HCT116 (cell line): ENCODE measurements around the gene FOXJ1. TPM values are rescaled to one million over a fixed set of nuclear protein-coding genes. Genes with fewer than 3 reads are reported as not detected.

Experiments used
- ATAC-seq: fragments of 200-7000 bp; cut with Tn5 transposase; 2 replicates; pipeline ENCODE4 v1.9.1; 2020; ENCODE audit warnings: mild to moderate bottlenecking, moderate library complexity
- BruUV-seq: library from RNA; stranded (reverse); fragments of 400-500 nt; replicated peaks from 2 replicates; lab custom pipeline; 2021; lab: Mats Ljungman, UMichigan
- CTCF ChIA-PET: fragments of 300-600 bp; sonication (Branson Sonifier 250); formaldehyde crosslinking; loops from one replicate; lab custom pipeline; 2021; ENCODE audit warnings: antibody characterized with exemption; lab: Charles Lee
- POLR2A ChIA-PET: fragments of 300-600, 350-600 bp; sonication (Branson Sonifier 250); formaldehyde crosslinking; loops from one replicate; lab custom pipeline; 2021; ENCODE audit warnings: antibody characterized with exemption; lab: Charles Lee
- RAD21 ChIA-PET, 2 experiments: fragments of 300-600 bp; sonication (Branson Sonifier 250); formaldehyde crosslinking; loops; one replicate each; lab custom pipeline; 2023; ENCODE audit warnings: low total read pairs in 2 of 2; ENCODE audit not compliant: uncharacterized antibody in 2 of 2, unreplicated experiment in 2 of 2, low non-redundant PET in 1 of 2; lab: Charles Lee
- DNase-seq: peaks from one replicate; pipeline ENCODE4 v3.0.0-alpha.2; 2010; ENCODE audit warnings: low read depth, low spot score
- H2AFZ ChIP-seq: fragments of 200-600 bp; shearing (Covaris generic), sonication (generic); 2 replicates; pipeline ENCODE4 v1.6.1; 2017; ENCODE audit warnings: low read depth, mixed run types, mixed read lengths, antibody characterized with exemption, low read length; ENCODE audit not compliant: poor library complexity, severe bottlenecking
- H3K27ac ChIP-seq: 2 replicates; pipeline ENCODE4 v1.5.1; 2012; ENCODE audit warnings: low read depth, low read length
- H3K27me3 ChIP-seq: fragments of 200-600 bp; sonication (generic); 2 replicates; pipeline ENCODE4 v1.6.1; 2016; ENCODE audit warnings: mixed run types, low read length, mixed read lengths; ENCODE audit not compliant: insufficient read depth
- H3K36me3 ChIP-seq, 2 experiments: fragments of 200-500 bp in 1 of 2; fragments of 200-600 bp in 1 of 2; sonication (Bioruptor generic) in 1 of 2; sonication (generic) in 1 of 2; 2 replicates each; pipeline versions ENCODE4 v1.5.1 to v1.6.1; 2014 to 2016; ENCODE audit warnings: low read length in 2 of 2, inconsistent platforms in 1 of 2, mixed read lengths in 1 of 2, mixed run types in 1 of 2; ENCODE audit not compliant: insufficient read depth in 2 of 2, control insufficient read depth in 1 of 2
- H3K4me1 ChIP-seq, 2 experiments: fragments of 200-600 bp in 1 of 2; sonication (generic) in 1 of 2; 2 replicates each; pipeline versions ENCODE4 v1.5.1 to v1.6.1; 2012 to 2017; ENCODE audit warnings: low read length in 2 of 2, inconsistent platforms in 1 of 2, mild to moderate bottlenecking in 1 of 2, mixed read lengths in 1 of 2, mixed run types in 1 of 2, moderate library complexity in 1 of 2; ENCODE audit not compliant: insufficient read depth in 2 of 2, control insufficient read depth in 1 of 2
- H3K4me2 ChIP-seq: fragments of 200-600 bp; sonication (generic); 2 replicates; pipeline ENCODE4 v1.6.1; 2017; ENCODE audit warnings: mixed run types, low read length, mixed read lengths
- H3K4me3 ChIP-seq, 2 experiments: fragments of 200-600 bp in 1 of 2; sonication (generic) in 1 of 2; replicated peaks in 1 of 2; 2 replicates each; pipeline ENCODE4 v1.5.1; 2011 to 2016; ENCODE audit warnings: low read length in 2 of 2, control low read depth in 1 of 2, low read depth in 1 of 2, mild to moderate bottlenecking in 1 of 2, mixed read lengths in 1 of 2, mixed run types in 1 of 2
- H3K79me2 ChIP-seq: fragments of 200-600 bp; sonication (generic); 2 replicates; pipeline ENCODE4 v1.6.1; 2017; ENCODE audit warnings: mild to moderate bottlenecking, mixed run types, low read length, moderate library complexity, mixed read lengths; ENCODE audit not compliant: insufficient read depth
- H3K9ac ChIP-seq: fragments of 200-600 bp; sonication (generic); 2 replicates; pipeline ENCODE4 v1.6.1; 2016; ENCODE audit warnings: low read length, mixed read lengths
- H3K9me2 ChIP-seq: fragments of 200-600 bp; sonication (generic), shearing (Covaris generic); 2 replicates; pipeline ENCODE4 v1.6.1; 2017; ENCODE audit warnings: mixed run types, mild to moderate bottlenecking, moderate library complexity; ENCODE audit not compliant: insufficient read depth
- H3K9me3 ChIP-seq, 2 experiments: fragments of 200-500 bp in 1 of 2; fragments of 200-600 bp in 1 of 2; sonication (Bioruptor generic) in 1 of 2; sonication (generic) in 1 of 2; 2 replicates each; pipeline ENCODE4 v1.6.1; 2014 to 2017; ENCODE audit warnings: low read length in 2 of 2, mixed read lengths in 2 of 2, inconsistent platforms in 1 of 2, low read depth in 1 of 2, mild to moderate bottlenecking in 1 of 2, mixed run types in 1 of 2, moderate library complexity in 1 of 2; ENCODE audit not compliant: control insufficient read depth in 1 of 2, insufficient read depth in 1 of 2
- H4K20me1 ChIP-seq: fragments of 200-600 bp; sonication (generic), shearing (Covaris generic); 2 replicates; pipeline ENCODE4 v1.6.1; 2017; ENCODE audit warnings: mixed run types, mild to moderate bottlenecking, moderate library complexity; ENCODE audit not compliant: insufficient read depth
- CBX3 ChIP-seq: IDR thresholded peaks from 2 replicates; pipeline ENCODE4 v1.6.1; 2012; ENCODE audit warnings: low read depth
- CEBPB ChIP-seq: IDR thresholded peaks from 2 replicates; pipeline ENCODE4 v1.6.1; 2012; ENCODE audit warnings: low read depth
- EGR1 ChIP-seq: IDR thresholded peaks from 2 replicates; pipeline ENCODE4 v1.6.1; 2012; ENCODE audit warnings: low read depth
- ELF1 ChIP-seq: IDR thresholded peaks from 2 replicates; pipeline ENCODE4 v1.6.1; 2012; ENCODE audit warnings: low read depth, borderline replicate concordance
- EZH2 ChIP-seq: fragments of 200-600 bp; sonication (generic); IDR thresholded peaks from 2 replicates; pipeline ENCODE4 v1.6.1; 2017; ENCODE audit warnings: antibody characterized with exemption, mixed run types
- JUND ChIP-seq: IDR thresholded peaks from 2 replicates; pipeline ENCODE4 v1.6.1; 2012
- RAD21 ChIP-seq: IDR thresholded peaks from 2 replicates; pipeline ENCODE4 v1.6.1; 2012; ENCODE audit warnings: low read depth, mild to moderate bottlenecking
- SIN3A ChIP-seq: IDR thresholded peaks from 2 replicates; pipeline ENCODE4 v1.6.1; 2012; ENCODE audit warnings: low read depth
- SRF ChIP-seq: IDR thresholded peaks from 2 replicates; pipeline ENCODE4 v1.6.1; 2012; ENCODE audit warnings: low read depth
- TCF7L2 ChIP-seq: IDR thresholded peaks from 2 replicates; pipeline ENCODE4 v1.7.0; 2011; ENCODE audit warnings: borderline replicate concordance, inconsistent platforms; ENCODE audit not compliant: insufficient read depth, insufficient read length; ENCODE audit errors: extremely low read depth
- YY1 ChIP-seq: IDR thresholded peaks from 2 replicates; pipeline ENCODE4 v1.6.1; 2011; ENCODE audit warnings: low read length, low read depth, moderate library complexity, mild to moderate bottlenecking; ENCODE audit not compliant: insufficient replicate concordance; ENCODE audit errors: extremely low read depth
- ZFX ChIP-seq: fragments of 450-650 bp; IDR thresholded peaks from 2 replicates; pipeline ENCODE4 v1.6.1; 2017
- ZNF274 ChIP-seq: fragments of 200-500 bp; sonication (Bioruptor generic); IDR thresholded peaks from 2 replicates; pipeline ENCODE4 v1.6.1; 2014; ENCODE audit warnings: mild to moderate bottlenecking, low read depth, low read length, inconsistent platforms
- intact Hi-C: fragments of 100-400 bp; cut with micrococcal nuclease; formaldehyde crosslinking; loops from 2 replicates; pipeline ENCODE4 v1.10.0; 2022
- total RNA-seq: library from RNA; stranded (reverse); gene quantifications from one replicate; pipeline ENCODE4 v1.2.1, GENCODE V29; 2021; ENCODE audit not compliant: unreplicated experiment
- TF ChIP-seq, protein P1 (sequence below), 3 experiments: fragments of 200-600 bp in 1 of 3; sonication (generic) in 1 of 3; IDR thresholded peaks in 2 of 3; conservative IDR thresholded peaks in 1 of 3; 2 replicates each; pipeline ENCODE4 v1.5.1; 2012 to 2017; ENCODE audit warnings: low read depth in 2 of 3, low read length in 2 of 3, antibody characterized with exemption in 1 of 3, borderline replicate concordance in 1 of 3, control low read depth in 1 of 3, mild to moderate bottlenecking in 1 of 3, mixed read lengths in 1 of 3, mixed run types in 1 of 3, moderate library complexity in 1 of 3; ENCODE audit not compliant: insufficient read depth in 1 of 3
- TF ChIP-seq, protein P2 (sequence below): IDR thresholded peaks from 2 replicates; pipeline ENCODE4 v1.6.1; 2012
- TF ChIP-seq, protein P3 (sequence below): IDR thresholded peaks from 2 replicates; pipeline ENCODE4 v1.6.1; 2012
- TF ChIP-seq, protein P4 (sequence below): IDR thresholded peaks from 2 replicates; pipeline ENCODE4 v1.6.1; 2011; ENCODE audit warnings: mild to moderate bottlenecking, low read length, moderate library complexity; ENCODE audit not compliant: insufficient replicate concordance; ENCODE audit errors: extremely low read depth
- TF ChIP-seq, protein P5 (sequence below): IDR thresholded peaks from 2 replicates; pipeline ENCODE4 v1.6.1; 2012; ENCODE audit warnings: low read depth

FOXJ1 gene
- total RNA-seq, 1 experiment from 2014 or later = 0.61 TPM

- Histone ChIP-seq H3K4me1 (peaks cover 24 to 26% of the 10 kb centered on the region in 2 experiments), H4K20me1 (no peaks in the 10 kb centered on the region), H3K9me3 (no peaks in the 10 kb centered on the region), H3K9me2 (no peaks in the 10 kb centered on the region), H3K9ac (no peak overlapping the region), H3K79me2 (no peaks in the 10 kb centered on the region), H3K27ac (no peak overlapping the region), H3K4me3 (no peak overlapping the region), H3K4me2 (no peak overlapping the region), H2AFZ (no peak overlapping the region), H3K27me3 (no peaks in the 10 kb centered on the region), H3K36me3 (no peaks in the 10 kb centered on the region)
- ATAC-seq (no peak), DNase-seq (no peak)
- ChIA-PET POLR2A (no interaction called here), CTCF (interaction anchor here (0.9 to 1.7 kb wide), 3 partner anchors 9 to 51 kb away, joined by 3 to 4 read pairs (median 3); no protein-coding TSS in a partner anchor), RAD21 (no interaction called here)
- intact Hi-C loops = no loop called here
- TF ChIP-seq ELF1 (no peak), EZH2 (no peak), RAD21 (no peak), EGR1 (no peak), SIN3A (no peak), CBX3 (no peak), ZFX (no peak), CEBPB (no peak), SRF (no peak), ZNF274 (no peak), TCF7L2 (no peak), YY1 (no peak), JUND (no peak)
- TF ChIP-seq, protein P1, sequence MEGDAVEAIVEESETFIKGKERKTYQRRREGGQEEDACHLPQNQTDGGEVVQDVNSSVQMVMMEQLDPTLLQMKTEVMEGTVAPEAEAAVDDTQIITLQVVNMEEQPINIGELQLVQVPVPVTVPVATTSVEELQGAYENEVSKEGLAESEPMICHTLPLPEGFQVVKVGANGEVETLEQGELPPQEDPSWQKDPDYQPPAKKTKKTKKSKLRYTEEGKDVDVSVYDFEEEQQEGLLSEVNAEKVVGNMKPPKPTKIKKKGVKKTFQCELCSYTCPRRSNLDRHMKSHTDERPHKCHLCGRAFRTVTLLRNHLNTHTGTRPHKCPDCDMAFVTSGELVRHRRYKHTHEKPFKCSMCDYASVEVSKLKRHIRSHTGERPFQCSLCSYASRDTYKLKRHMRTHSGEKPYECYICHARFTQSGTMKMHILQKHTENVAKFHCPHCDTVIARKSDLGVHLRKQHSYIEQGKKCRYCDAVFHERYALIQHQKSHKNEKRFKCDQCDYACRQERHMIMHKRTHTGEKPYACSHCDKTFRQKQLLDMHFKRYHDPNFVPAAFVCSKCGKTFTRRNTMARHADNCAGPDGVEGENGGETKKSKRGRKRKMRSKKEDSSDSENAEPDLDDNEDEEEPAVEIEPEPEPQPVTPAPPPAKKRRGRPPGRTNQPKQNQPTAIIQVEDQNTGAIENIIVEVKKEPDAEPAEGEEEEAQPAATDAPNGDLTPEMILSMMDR (IDR thresholded peaks at IDR 0.05 in 2 of 3, conservative IDR thresholded peaks at IDR 0.05 in 1 of 3; ENCODE audit: borderline replicate concordance in 1 of 3, insufficient read depth in 1 of 3, low read depth in 2 of 3, low read length in 2 of 3) = no peak
- TF ChIP-seq, protein P2, sequence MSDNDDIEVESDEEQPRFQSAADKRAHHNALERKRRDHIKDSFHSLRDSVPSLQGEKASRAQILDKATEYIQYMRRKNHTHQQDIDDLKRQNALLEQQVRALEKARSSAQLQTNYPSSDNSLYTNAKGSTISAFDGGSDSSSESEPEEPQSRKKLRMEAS = no peak
- TF ChIP-seq, protein P3, sequence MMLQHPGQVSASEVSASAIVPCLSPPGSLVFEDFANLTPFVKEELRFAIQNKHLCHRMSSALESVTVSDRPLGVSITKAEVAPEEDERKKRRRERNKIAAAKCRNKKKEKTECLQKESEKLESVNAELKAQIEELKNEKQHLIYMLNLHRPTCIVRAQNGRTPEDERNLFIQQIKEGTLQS = no peak
- TF ChIP-seq, protein P4, sequence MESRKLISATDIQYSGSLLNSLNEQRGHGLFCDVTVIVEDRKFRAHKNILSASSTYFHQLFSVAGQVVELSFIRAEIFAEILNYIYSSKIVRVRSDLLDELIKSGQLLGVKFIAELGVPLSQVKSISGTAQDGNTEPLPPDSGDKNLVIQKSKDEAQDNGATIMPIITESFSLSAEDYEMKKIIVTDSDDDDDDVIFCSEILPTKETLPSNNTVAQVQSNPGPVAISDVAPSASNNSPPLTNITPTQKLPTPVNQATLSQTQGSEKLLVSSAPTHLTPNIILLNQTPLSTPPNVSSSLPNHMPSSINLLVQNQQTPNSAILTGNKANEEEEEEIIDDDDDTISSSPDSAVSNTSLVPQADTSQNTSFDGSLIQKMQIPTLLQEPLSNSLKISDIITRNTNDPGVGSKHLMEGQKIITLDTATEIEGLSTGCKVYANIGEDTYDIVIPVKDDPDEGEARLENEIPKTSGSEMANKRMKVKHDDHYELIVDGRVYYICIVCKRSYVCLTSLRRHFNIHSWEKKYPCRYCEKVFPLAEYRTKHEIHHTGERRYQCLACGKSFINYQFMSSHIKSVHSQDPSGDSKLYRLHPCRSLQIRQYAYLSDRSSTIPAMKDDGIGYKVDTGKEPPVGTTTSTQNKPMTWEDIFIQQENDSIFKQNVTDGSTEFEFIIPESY = no peak
- TF ChIP-seq, protein P5, sequence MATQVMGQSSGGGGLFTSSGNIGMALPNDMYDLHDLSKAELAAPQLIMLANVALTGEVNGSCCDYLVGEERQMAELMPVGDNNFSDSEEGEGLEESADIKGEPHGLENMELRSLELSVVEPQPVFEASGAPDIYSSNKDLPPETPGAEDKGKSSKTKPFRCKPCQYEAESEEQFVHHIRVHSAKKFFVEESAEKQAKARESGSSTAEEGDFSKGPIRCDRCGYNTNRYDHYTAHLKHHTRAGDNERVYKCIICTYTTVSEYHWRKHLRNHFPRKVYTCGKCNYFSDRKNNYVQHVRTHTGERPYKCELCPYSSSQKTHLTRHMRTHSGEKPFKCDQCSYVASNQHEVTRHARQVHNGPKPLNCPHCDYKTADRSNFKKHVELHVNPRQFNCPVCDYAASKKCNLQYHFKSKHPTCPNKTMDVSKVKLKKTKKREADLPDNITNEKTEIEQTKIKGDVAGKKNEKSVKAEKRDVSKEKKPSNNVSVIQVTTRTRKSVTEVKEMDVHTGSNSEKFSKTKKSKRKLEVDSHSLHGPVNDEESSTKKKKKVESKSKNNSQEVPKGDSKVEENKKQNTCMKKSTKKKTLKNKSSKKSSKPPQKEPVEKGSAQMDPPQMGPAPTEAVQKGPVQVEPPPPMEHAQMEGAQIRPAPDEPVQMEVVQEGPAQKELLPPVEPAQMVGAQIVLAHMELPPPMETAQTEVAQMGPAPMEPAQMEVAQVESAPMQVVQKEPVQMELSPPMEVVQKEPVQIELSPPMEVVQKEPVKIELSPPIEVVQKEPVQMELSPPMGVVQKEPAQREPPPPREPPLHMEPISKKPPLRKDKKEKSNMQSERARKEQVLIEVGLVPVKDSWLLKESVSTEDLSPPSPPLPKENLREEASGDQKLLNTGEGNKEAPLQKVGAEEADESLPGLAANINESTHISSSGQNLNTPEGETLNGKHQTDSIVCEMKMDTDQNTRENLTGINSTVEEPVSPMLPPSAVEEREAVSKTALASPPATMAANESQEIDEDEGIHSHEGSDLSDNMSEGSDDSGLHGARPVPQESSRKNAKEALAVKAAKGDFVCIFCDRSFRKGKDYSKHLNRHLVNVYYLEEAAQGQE = no peak
- no TSS peak for BruUV-seq
Observed at GRCh38 chr17:76130473-76130872, 10.6 kb downstream of the FOXJ1 start.
